Left ventricle myocardium inferior (tissue), 1 donor: Measurements from ENCODE around the gene SPATA31C2. TPM values are rescaled to one million over a fixed set of nuclear protein-coding genes. Genes with fewer than 3 reads are reported as not detected.
"Not testable (repeated sequence)": the region's sequence is repeated elsewhere in the genome, so short reads cannot be mapped to it uniquely, and the experiment has no call there.

Experiments used
- DNase-seq: peaks from one replicate; pipeline ENCODE4 v3.0.0-alpha.2; 2020
- H3K27ac ChIP-seq: fragments of 200-600 bp; replicated peaks from 2 replicates; pipeline ENCODE4 v1.8.0; 2021
- H3K27me3 ChIP-seq: fragments of 200-600 bp; 2 replicates; pipeline ENCODE4 v1.8.0; 2021; ENCODE audit warnings: low read depth
- H3K36me3 ChIP-seq: fragments of 200-600 bp; 2 replicates; pipeline ENCODE4 v1.8.0; 2021
- H3K4me1 ChIP-seq: fragments of 200-600 bp; 2 replicates; pipeline ENCODE4 v1.8.0; 2021
- H3K4me3 ChIP-seq: fragments of 200-600 bp; 2 replicates; pipeline ENCODE4 v1.8.0; 2021; ENCODE audit warnings: mild to moderate bottlenecking, moderate library complexity
- H3K9me3 ChIP-seq: fragments of 200-600 bp; replicated peaks from 2 replicates; pipeline ENCODE4 v1.8.0; 2021
- CTCF ChIP-seq: fragments of 200-600 bp; IDR thresholded peaks from 2 replicates; pipeline ENCODE4 v1.8.0; 2021; ENCODE audit warnings: antibody characterized with exemption, mild to moderate bottlenecking, borderline replicate concordance
- intact Hi-C: fragments of 100-400 bp; cut with micrococcal nuclease; formaldehyde crosslinking; loops from one replicate; pipeline ENCODE4 v1.11.0; 2022
- total RNA-seq: library from RNA; stranded (reverse); fragmentation: NEBNext Ultra II Directional; extraction: Animal tissue kit (Norgen Biotek cat#: 25700); gene quantifications from one replicate; pipeline ENCODE4 v1.2.1, GENCODE V29; 2021
- donor health status: DM: no; HTN: yes; CAD: no; lungs with severe emphysema.

SPATA31C2 gene
- total RNA-seq, 1 donor from 2014 or later: not detected

- TF ChIP-seq CTCF: no peak
- no peaks in the 10 kb centered on the region for H3K4me1 ChIP-seq
- no peaks in the 10 kb centered on the region for H3K36me3 ChIP-seq
- peaks cover 33% of the 10 kb centered on the region for H3K27me3 ChIP-seq
- no peak overlapping the region for H3K4me3 ChIP-seq
- intact Hi-C loops: no loop called here
- H3K9me3 ChIP-seq: no peaks in the 10 kb centered on the region
- DNase-seq: no peak
- no peak overlapping the region for H3K27ac ChIP-seq
Observed at GRCh38 chr9:88161144-88161543, 22.9 kb upstream of the SPATA31C2 start.

- H3K4me1 ChIP-seq: no peaks in the 10 kb centered on the region
- H3K4me3 ChIP-seq: no peak overlapping the region
- no peak for TF ChIP-seq CTCF
- no peak for DNase-seq
- H3K9me3 ChIP-seq: no peaks in the 10 kb centered on the region
- H3K36me3 ChIP-seq: no peaks in the 10 kb centered on the region
- no peak overlapping the region for H3K27ac ChIP-seq
- intact Hi-C loops: no loop called here
- H3K27me3 ChIP-seq: peaks cover 20% of the 10 kb centered on the region
Observed at GRCh38 chr9:88143957-88144625, 5.8 kb upstream of the SPATA31C2 start.

- no peak for DNase-seq
- Histone ChIP-seq H3K9me3 (no peaks in the 10 kb centered on the region), H3K27ac (no peak overlapping the region), H3K4me1 (no peaks in the 10 kb centered on the region), H3K36me3 (no peaks in the 10 kb centered on the region), H3K27me3 (peaks cover 17% of the 10 kb centered on the region), H3K4me3 (no peak overlapping the region)
- intact Hi-C loops: no loop called here
- no peak for TF ChIP-seq CTCF
Observed at GRCh38 chr9:88143179-88143578, 4.9 kb upstream of the SPATA31C2 start.

- H3K4me1 ChIP-seq, DNase-seq, H3K4me3 ChIP-seq, H3K27ac ChIP-seq, H3K36me3 ChIP-seq, H3K9me3 ChIP-seq, H3K27me3 ChIP-seq, intact Hi-C loops: not testable (repeated sequence)
Observed at GRCh38 chr9:88133552-88133951, 4.7 kb downstream of the SPATA31C2 start.

- H3K27ac ChIP-seq, H3K4me3 ChIP-seq, H3K9me3 ChIP-seq, H3K4me1 ChIP-seq, H3K36me3 ChIP-seq, DNase-seq, intact Hi-C loops, H3K27me3 ChIP-seq: not testable (repeated sequence)
Observed at GRCh38 chr9:88129556-88129955, 8.7 kb downstream of the SPATA31C2 start.

- H3K4me1 ChIP-seq, H3K36me3 ChIP-seq, H3K9me3 ChIP-seq, H3K27ac ChIP-seq, H3K4me3 ChIP-seq, DNase-seq, H3K27me3 ChIP-seq, intact Hi-C loops: not testable (repeated sequence)
Observed at GRCh38 chr9:88127700-88128300, 10.5 kb downstream of the SPATA31C2 start.

- DNase-seq, H3K36me3 ChIP-seq, H3K4me1 ChIP-seq, H3K4me3 ChIP-seq, H3K9me3 ChIP-seq, H3K27ac ChIP-seq, H3K27me3 ChIP-seq, intact Hi-C loops: not testable (repeated sequence)
Observed at GRCh38 chr9:88123413-88123812, 14.9 kb downstream of the SPATA31C2 start.

- H3K27ac ChIP-seq, DNase-seq, H3K4me1 ChIP-seq, H3K9me3 ChIP-seq, H3K27me3 ChIP-seq, H3K36me3 ChIP-seq, intact Hi-C loops, H3K4me3 ChIP-seq: not testable (repeated sequence)
Observed at GRCh38 chr9:88118121-88118520, 20.2 kb downstream of the SPATA31C2 start.

- H3K4me3 ChIP-seq, DNase-seq, H3K9me3 ChIP-seq, intact Hi-C loops, H3K27me3 ChIP-seq, H3K36me3 ChIP-seq, H3K27ac ChIP-seq, H3K4me1 ChIP-seq: not testable (repeated sequence)
Observed at GRCh38 chr9:88114968-88115612, 23.2 kb downstream of the SPATA31C2 start.

GRCh38 chr9:88114283-88114967, 23.9 kb downstream of the SPATA31C2 start:
- intact Hi-C loops, H3K4me3 ChIP-seq, DNase-seq, H3K27ac ChIP-seq, H3K36me3 ChIP-seq, H3K9me3 ChIP-seq, H3K4me1 ChIP-seq, H3K27me3 ChIP-seq: not testable (repeated sequence)
